Measurements from ENCODE around the gene CEMIP. TPM values are rescaled to one million over a fixed set of nuclear protein-coding genes. Genes with fewer than 3 reads are reported as not detected.

Gene CEMIP
- total RNA-seq, 2 experiments from 2014 or later = not detected

DNA sequence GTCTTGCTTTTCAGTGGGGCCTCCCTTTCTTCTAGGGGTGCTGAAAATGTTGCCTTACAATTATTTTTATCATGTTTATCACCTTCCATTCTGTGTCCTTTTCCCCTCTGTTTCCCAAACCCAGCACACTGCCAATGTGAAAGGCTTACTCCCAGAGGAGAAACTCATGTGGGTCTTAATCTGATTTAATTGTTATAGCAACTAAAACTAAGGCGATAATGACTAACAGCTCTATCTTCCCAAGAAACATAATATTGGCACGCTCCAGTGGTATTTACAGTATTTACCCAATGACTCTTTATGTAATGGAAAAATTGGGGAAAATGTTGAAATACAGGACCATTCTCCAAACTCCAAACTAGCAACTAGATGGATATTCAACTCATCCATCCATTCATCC, 152.0 kb downstream of the CEMIP start:
- intact Hi-C loops (cut with micrococcal nuclease; ENCODE audit: unreplicated experiment) = no loop called here
- no peaks in the 10 kb centered on the region for H3K4me1 ChIP-seq (ENCODE audit: insufficient read depth, low read length, poor library complexity, severe bottlenecking)
- BruUV-seq (replicated peaks) = no TSS peak
- DNase-seq (ENCODE audit: low spot score) = no peak
- H3K27ac ChIP-seq (ENCODE audit: low read depth, low read length, poor library complexity, severe bottlenecking) = no peak overlapping the region
- ChIA-PET CTCF (ENCODE audit: unreplicated experiment) (no interaction called here), POLR2A (no interaction called here)
- TF ChIP-seq EZH2phosphoT487 (IDR thresholded peaks at IDR 0.05; ENCODE audit: borderline replicate concordance, low read depth, low read length) = no peak
- TF ChIP-seq, protein P1, sequence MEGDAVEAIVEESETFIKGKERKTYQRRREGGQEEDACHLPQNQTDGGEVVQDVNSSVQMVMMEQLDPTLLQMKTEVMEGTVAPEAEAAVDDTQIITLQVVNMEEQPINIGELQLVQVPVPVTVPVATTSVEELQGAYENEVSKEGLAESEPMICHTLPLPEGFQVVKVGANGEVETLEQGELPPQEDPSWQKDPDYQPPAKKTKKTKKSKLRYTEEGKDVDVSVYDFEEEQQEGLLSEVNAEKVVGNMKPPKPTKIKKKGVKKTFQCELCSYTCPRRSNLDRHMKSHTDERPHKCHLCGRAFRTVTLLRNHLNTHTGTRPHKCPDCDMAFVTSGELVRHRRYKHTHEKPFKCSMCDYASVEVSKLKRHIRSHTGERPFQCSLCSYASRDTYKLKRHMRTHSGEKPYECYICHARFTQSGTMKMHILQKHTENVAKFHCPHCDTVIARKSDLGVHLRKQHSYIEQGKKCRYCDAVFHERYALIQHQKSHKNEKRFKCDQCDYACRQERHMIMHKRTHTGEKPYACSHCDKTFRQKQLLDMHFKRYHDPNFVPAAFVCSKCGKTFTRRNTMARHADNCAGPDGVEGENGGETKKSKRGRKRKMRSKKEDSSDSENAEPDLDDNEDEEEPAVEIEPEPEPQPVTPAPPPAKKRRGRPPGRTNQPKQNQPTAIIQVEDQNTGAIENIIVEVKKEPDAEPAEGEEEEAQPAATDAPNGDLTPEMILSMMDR (conservative IDR thresholded peaks at IDR 0.05; ENCODE audit: low read length) = no peak
- H3K9me2 ChIP-seq (ENCODE audit: insufficient read depth, low read length) = no peaks in the 10 kb centered on the region
- H3K79me2 ChIP-seq (ENCODE audit: insufficient read depth, low read depth, low read length) = no peaks in the 10 kb centered on the region
- H4K20me1 ChIP-seq (ENCODE audit: insufficient read depth, low read length) = no peaks in the 10 kb centered on the region
- H3K36me3 ChIP-seq (ENCODE audit: insufficient read depth, low read length) = no peaks in the 10 kb centered on the region
- H3K4me3 ChIP-seq (ENCODE audit: low read depth, low read length, poor library complexity, severe bottlenecking) = no peak overlapping the region
- no peak overlapping the region for H3K4me2 ChIP-seq (ENCODE audit: low read length)
- H2AFZ ChIP-seq (ENCODE audit: low read length) = no peak overlapping the region
- H3K9me3 ChIP-seq (ENCODE audit: low read length) = no peaks in the 10 kb centered on the region

DNA sequence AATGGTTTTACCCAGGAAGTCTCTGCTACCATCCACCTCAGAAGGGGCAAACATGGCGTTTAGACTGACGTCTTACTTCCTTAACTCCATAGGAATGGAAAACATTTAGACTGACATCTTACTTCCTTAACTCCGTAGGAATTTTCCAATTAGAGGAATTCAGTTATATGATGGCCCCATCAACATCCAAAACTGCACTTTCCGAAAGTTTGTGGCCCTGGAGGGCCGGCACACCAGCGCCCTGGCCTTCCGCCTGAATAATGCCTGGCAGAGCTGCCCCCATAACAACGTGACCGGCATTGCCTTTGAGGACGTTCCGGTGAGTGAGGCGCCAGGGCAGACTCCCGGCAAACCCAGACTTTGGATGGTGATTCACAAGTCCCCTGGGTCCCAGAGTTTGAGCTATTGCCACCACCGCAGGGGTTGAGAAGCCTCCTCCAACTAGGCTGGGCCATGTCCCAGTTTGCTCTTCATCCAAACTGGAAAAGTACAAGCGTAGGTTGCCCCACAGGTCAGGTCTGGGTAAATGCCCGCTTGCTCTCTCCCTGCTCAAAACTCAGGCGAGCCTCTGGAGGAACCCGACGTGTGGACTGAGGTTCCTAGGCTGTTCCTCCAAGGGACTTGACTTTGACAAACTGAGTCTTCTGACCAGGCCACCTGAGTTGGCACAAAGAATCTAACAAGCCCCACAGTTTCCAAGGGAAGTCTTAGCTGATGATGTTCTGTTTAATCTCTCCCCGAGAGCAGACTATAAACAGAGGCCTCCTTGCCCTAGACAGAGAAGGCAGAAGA, 152.7 kb downstream of the CEMIP start:
- TF ChIP-seq, protein P1 (conservative IDR thresholded peaks at IDR 0.05; ENCODE audit: low read length) = no peak
- TF ChIP-seq EZH2phosphoT487 (IDR thresholded peaks at IDR 0.05; ENCODE audit: borderline replicate concordance, low read depth, low read length) = no peak
- H3K9me2 ChIP-seq (ENCODE audit: insufficient read depth, low read length) = no peaks in the 10 kb centered on the region
- no peak overlapping the region for H3K4me3 ChIP-seq (ENCODE audit: low read depth, low read length, poor library complexity, severe bottlenecking)
- POLR2A ChIA-PET = no interaction called here
- no peak overlapping the region for H2AFZ ChIP-seq (ENCODE audit: low read length)
- H3K36me3 ChIP-seq (ENCODE audit: insufficient read depth, low read length) = no peaks in the 10 kb centered on the region
- intact Hi-C loops (cut with micrococcal nuclease; ENCODE audit: unreplicated experiment) = no loop called here
- no peaks in the 10 kb centered on the region for H3K79me2 ChIP-seq (ENCODE audit: insufficient read depth, low read depth, low read length)
- BruUV-seq (replicated peaks) = no TSS peak
- H3K4me2 ChIP-seq (ENCODE audit: low read length) = no peak overlapping the region
- no peaks in the 10 kb centered on the region for H4K20me1 ChIP-seq (ENCODE audit: insufficient read depth, low read length)
- H3K4me1 ChIP-seq (ENCODE audit: insufficient read depth, low read length, poor library complexity, severe bottlenecking) = no peaks in the 10 kb centered on the region
- H3K27ac ChIP-seq (ENCODE audit: low read depth, low read length, poor library complexity, severe bottlenecking) = no peak overlapping the region
- DNase-seq (ENCODE audit: low spot score) = no peak
- H3K9me3 ChIP-seq (ENCODE audit: low read length) = no peaks in the 10 kb centered on the region
- CTCF ChIA-PET (ENCODE audit: unreplicated experiment) = no interaction called here

DNA sequence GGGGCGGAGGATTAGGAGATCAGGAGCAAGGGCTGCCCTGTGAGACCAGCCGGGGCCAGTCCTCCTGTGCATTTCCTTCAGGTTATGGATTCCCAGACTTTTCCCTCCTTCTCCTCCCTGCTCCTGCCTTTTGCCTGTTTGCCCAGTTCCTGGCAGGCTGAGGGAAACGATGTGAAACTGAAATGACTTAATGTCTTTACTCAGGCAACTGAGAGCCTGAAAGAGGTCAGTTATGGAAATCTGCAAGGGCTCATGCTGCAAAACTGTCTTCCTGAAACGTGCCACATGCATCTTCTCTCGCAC, 153.3 kb downstream of the CEMIP start:
- H3K27ac ChIP-seq (ENCODE audit: low read depth, low read length, poor library complexity, severe bottlenecking) = no peak overlapping the region
- no peaks in the 10 kb centered on the region for H3K9me2 ChIP-seq (ENCODE audit: insufficient read depth, low read length)
- H3K9me3 ChIP-seq (ENCODE audit: low read length) = no peaks in the 10 kb centered on the region
- H3K4me1 ChIP-seq (ENCODE audit: insufficient read depth, low read length, poor library complexity, severe bottlenecking) = no peaks in the 10 kb centered on the region
- ChIA-PET POLR2A (no interaction called here), CTCF (ENCODE audit: unreplicated experiment) (no interaction called here)
- TF ChIP-seq, protein P1 (conservative IDR thresholded peaks at IDR 0.05; ENCODE audit: low read length) = no peak
- no peak for TF ChIP-seq EZH2phosphoT487 (IDR thresholded peaks at IDR 0.05; ENCODE audit: borderline replicate concordance, low read depth, low read length)
- no peaks in the 10 kb centered on the region for H3K36me3 ChIP-seq (ENCODE audit: insufficient read depth, low read length)
- intact Hi-C loops (cut with micrococcal nuclease; ENCODE audit: unreplicated experiment) = no loop called here
- DNase-seq (ENCODE audit: low spot score) = no peak
- H3K4me3 ChIP-seq (ENCODE audit: low read depth, low read length, poor library complexity, severe bottlenecking) = no peak overlapping the region
- H2AFZ ChIP-seq (ENCODE audit: low read length) = no peak overlapping the region
- H3K4me2 ChIP-seq (ENCODE audit: low read length) = no peak overlapping the region
- H4K20me1 ChIP-seq (ENCODE audit: insufficient read depth, low read length) = no peaks in the 10 kb centered on the region
- H3K79me2 ChIP-seq (ENCODE audit: insufficient read depth, low read depth, low read length) = no peaks in the 10 kb centered on the region
- BruUV-seq (replicated peaks) = no TSS peak

Measured in OCI-LY7 (cell line).